GM12878 (cell line): ENCODE measurements around the gene OSBP.

Experiments used
- CTCF ChIP-seq, 3 experiments: IDR thresholded peaks in 2 of 3; conservative IDR thresholded peaks in 1 of 3; 2 replicates each; pipeline ENCODE4 v1.5.1; 2011; ENCODE audit warnings: low read depth in 3 of 3, low read length in 3 of 3, mild to moderate bottlenecking in 3 of 3, control low read depth in 2 of 3, moderate library complexity in 2 of 3, inconsistent platforms in 1 of 3, mixed read lengths in 1 of 3; ENCODE audit not compliant: control insufficient read depth in 2 of 3, insufficient read depth in 1 of 3; ENCODE audit errors: extremely low read depth in 1 of 3
- POLR2A ChIP-seq: IDR thresholded peaks from 2 replicates; pipeline ENCODE4 v1.6.1; 2011; ENCODE audit warnings: low read depth, mild to moderate bottlenecking, low read length
- TAF1 ChIP-seq: IDR thresholded peaks from 2 replicates; pipeline ENCODE4 v1.6.1; 2011; ENCODE audit warnings: mild to moderate bottlenecking, low read depth, low read length, borderline replicate concordance

- TF ChIP-seq CTCF (IDR thresholded peaks at IDR 0.05 in 2 of 3, conservative IDR thresholded peaks at IDR 0.05 in 1 of 3; ENCODE audit: control insufficient read depth in 2 of 3, extremely low read depth in 1 of 3, insufficient read depth in 1 of 3, low read depth in 3 of 3, low read length in 3 of 3) = no peak
- no peak for TF ChIP-seq POLR2A
- TF ChIP-seq TAF1 = no peak
Measured at GRCh38 chr11:59584294-59584693, 31.3 kb downstream of the OSBP start.
